Measurements from ENCODE around the gene LYST.
"Not testable (repeated sequence)": the region's sequence is repeated elsewhere in the genome, so short reads cannot be mapped to it uniquely, and the experiment has no call there.

Gene LYST

GRCh38 chr1:235857756-235858155 is 8.9 kb downstream of the LYST start:
- H3K36me3 ChIP-seq (ENCODE audit: control insufficient read depth, insufficient read depth, low read length) = no peaks in the 10 kb centered on the region
- no peaks in the 10 kb centered on the region for H3K4me1 ChIP-seq (ENCODE audit: control insufficient read depth, insufficient read depth, low read length)
- no peak overlapping the region for H3K9ac ChIP-seq (ENCODE audit: low read length)
- no peak overlapping the region for H3K4me3 ChIP-seq (ENCODE audit: low read depth, low read length)
- no peak overlapping the region for H3K27ac ChIP-seq (ENCODE audit: low read depth, low read length)
- H3K27me3 ChIP-seq (ENCODE audit: control insufficient read depth, insufficient read depth, low read length) = no peaks in the 10 kb centered on the region
- H3K9me3 ChIP-seq (ENCODE audit: control insufficient read depth, insufficient read depth, low read depth, low read length) = no peaks in the 10 kb centered on the region

GRCh38 chr1:235855811-235856429 is 10.8 kb downstream of the LYST start:
- H3K9ac ChIP-seq (ENCODE audit: low read length) = no peak overlapping the region
- H3K9me3 ChIP-seq (ENCODE audit: control insufficient read depth, insufficient read depth, low read depth, low read length) = no peaks in the 10 kb centered on the region
- no peaks in the 10 kb centered on the region for H3K36me3 ChIP-seq (ENCODE audit: control insufficient read depth, insufficient read depth, low read length)
- H3K27me3 ChIP-seq (ENCODE audit: control insufficient read depth, insufficient read depth, low read length) = no peaks in the 10 kb centered on the region
- no peak overlapping the region for H3K27ac ChIP-seq (ENCODE audit: low read depth, low read length)
- no peaks in the 10 kb centered on the region for H3K4me1 ChIP-seq (ENCODE audit: control insufficient read depth, insufficient read depth, low read length)
- H3K4me3 ChIP-seq (ENCODE audit: low read depth, low read length) = no peak overlapping the region

GRCh38 chr1:235854347-235854746 is 12.4 kb downstream of the LYST start:
- Histone ChIP-seq H3K4me3 (ENCODE audit: low read depth, low read length) (no peak overlapping the region), H3K36me3 (ENCODE audit: control insufficient read depth, insufficient read depth, low read length) (no peaks in the 10 kb centered on the region), H3K27me3 (ENCODE audit: control insufficient read depth, insufficient read depth, low read length) (no peaks in the 10 kb centered on the region), H3K27ac (ENCODE audit: low read depth, low read length) (no peak overlapping the region), H3K9ac (ENCODE audit: low read length) (no peak overlapping the region), H3K4me1 (ENCODE audit: control insufficient read depth, insufficient read depth, low read length) (no peaks in the 10 kb centered on the region), H3K9me3 (ENCODE audit: control insufficient read depth, insufficient read depth, low read depth, low read length) (no peaks in the 10 kb centered on the region)

GRCh38 chr1:235853653-235854052 is 13.1 kb downstream of the LYST start:
- Histone ChIP-seq H3K27ac (ENCODE audit: low read depth, low read length) (no peak overlapping the region), H3K36me3 (ENCODE audit: control insufficient read depth, insufficient read depth, low read length) (no peaks in the 10 kb centered on the region), H3K4me3 (ENCODE audit: low read depth, low read length) (no peak overlapping the region)

GRCh38 chr1:235852887-235853286 is 13.8 kb downstream of the LYST start:
- H3K4me3 ChIP-seq (ENCODE audit: low read depth, low read length) = no peak overlapping the region
- H3K4me1 ChIP-seq (ENCODE audit: control insufficient read depth, insufficient read depth, low read length) = no peaks in the 10 kb centered on the region
- H3K9me3 ChIP-seq (ENCODE audit: control insufficient read depth, insufficient read depth, low read depth, low read length) = no peaks in the 10 kb centered on the region
- H3K36me3 ChIP-seq (ENCODE audit: control insufficient read depth, insufficient read depth, low read length) = no peaks in the 10 kb centered on the region
- H3K9ac ChIP-seq (ENCODE audit: low read length) = no peak overlapping the region
- H3K27me3 ChIP-seq (ENCODE audit: control insufficient read depth, insufficient read depth, low read length) = no peaks in the 10 kb centered on the region
- H3K27ac ChIP-seq (ENCODE audit: low read depth, low read length) = no peak overlapping the region

More at GRCh38 chr1:235853653-235854052, 13.1 kb downstream of the LYST start:
- no peaks in the 10 kb centered on the region for H3K27me3 ChIP-seq (ENCODE audit: control insufficient read depth, insufficient read depth, low read length)
- no peak overlapping the region for H3K9ac ChIP-seq (ENCODE audit: low read length)
- no peaks in the 10 kb centered on the region for H3K9me3 ChIP-seq (ENCODE audit: control insufficient read depth, insufficient read depth, low read depth, low read length)
- no peaks in the 10 kb centered on the region for H3K4me1 ChIP-seq (ENCODE audit: control insufficient read depth, insufficient read depth, low read length)

- no peak overlapping the region for H3K27ac ChIP-seq (ENCODE audit: low read depth, low read length)
- no peaks in the 10 kb centered on the region for H3K4me1 ChIP-seq (ENCODE audit: control insufficient read depth, insufficient read depth, low read length)
- no peaks in the 10 kb centered on the region for H3K27me3 ChIP-seq (ENCODE audit: control insufficient read depth, insufficient read depth, low read length)
- H3K36me3 ChIP-seq (ENCODE audit: control insufficient read depth, insufficient read depth, low read length) = no peaks in the 10 kb centered on the region
- no peak overlapping the region for H3K9ac ChIP-seq (ENCODE audit: low read length)
- H3K9me3 ChIP-seq (ENCODE audit: control insufficient read depth, insufficient read depth, low read depth, low read length) = no peaks in the 10 kb centered on the region
- no peak overlapping the region for H3K4me3 ChIP-seq (ENCODE audit: low read depth, low read length)
These were observed 14.8 kb downstream of the LYST start for GRCh38 chr1:235851939-235852338.

GRCh38 chr1:235848251-235848650 is 18.5 kb downstream of the LYST start:
- not testable (repeated sequence) for H3K36me3 ChIP-seq (ENCODE audit: control insufficient read depth, insufficient read depth, low read length); H3K9me3 ChIP-seq (ENCODE audit: control insufficient read depth, insufficient read depth, low read depth, low read length); H3K27ac ChIP-seq (ENCODE audit: low read depth, low read length); H3K27me3 ChIP-seq (ENCODE audit: control insufficient read depth, insufficient read depth, low read length); H3K4me3 ChIP-seq (ENCODE audit: low read depth, low read length); H3K9ac ChIP-seq (ENCODE audit: low read length); H3K4me1 ChIP-seq (ENCODE audit: control insufficient read depth, insufficient read depth, low read length)

GRCh38 chr1:235845656-235846107 is 21.0 kb downstream of the LYST start:
- not testable (repeated sequence) for H3K9me3 ChIP-seq (ENCODE audit: control insufficient read depth, insufficient read depth, low read depth, low read length); H3K27me3 ChIP-seq (ENCODE audit: control insufficient read depth, insufficient read depth, low read length); H3K36me3 ChIP-seq (ENCODE audit: control insufficient read depth, insufficient read depth, low read length); H3K4me1 ChIP-seq (ENCODE audit: control insufficient read depth, insufficient read depth, low read length)
- Histone ChIP-seq H3K4me3 (ENCODE audit: low read depth, low read length) (peak overlapping the region; percentile 9; the same call in 1 of the 2 replicates), H3K9ac (ENCODE audit: low read length) (peak overlapping the region; percentile 57), H3K27ac (ENCODE audit: low read depth, low read length) (peak overlapping the region; percentile 14; the same call in 1 of the 2 replicates)

GRCh38 chr1:235844776-235845175 is 21.9 kb downstream of the LYST start:
- no peak overlapping the region for H3K4me3 ChIP-seq (ENCODE audit: low read depth, low read length)

GRCh38 chr1:235843461-235843961 is 23.2 kb downstream of the LYST start:
- peaks cover 6% of the 10 kb centered on the region for H3K4me1 ChIP-seq (ENCODE audit: control insufficient read depth, insufficient read depth, low read length)
- H3K4me3 ChIP-seq (ENCODE audit: low read depth, low read length) = no peak overlapping the region
- H3K27ac ChIP-seq (ENCODE audit: low read depth, low read length) = no peak overlapping the region

More at GRCh38 chr1:235844776-235845175, 21.9 kb downstream of the LYST start:
- Histone ChIP-seq H3K4me1 (ENCODE audit: control insufficient read depth, insufficient read depth, low read length) (peaks cover 6% of the 10 kb centered on the region), H3K36me3 (ENCODE audit: control insufficient read depth, insufficient read depth, low read length) (no peaks in the 10 kb centered on the region), H3K27me3 (ENCODE audit: control insufficient read depth, insufficient read depth, low read length) (no peaks in the 10 kb centered on the region), H3K9ac (ENCODE audit: low read length) (no peak overlapping the region), H3K27ac (ENCODE audit: low read depth, low read length) (no peak overlapping the region), H3K9me3 (ENCODE audit: control insufficient read depth, insufficient read depth, low read depth, low read length) (no peaks in the 10 kb centered on the region)

GRCh38 chr1:235841938-235842545 is 24.7 kb downstream of the LYST start:
- Histone ChIP-seq H3K4me3 (ENCODE audit: low read depth, low read length) (no peak overlapping the region), H3K4me1 (ENCODE audit: control insufficient read depth, insufficient read depth, low read length) (peaks cover 6% of the 10 kb centered on the region), H3K9me3 (ENCODE audit: control insufficient read depth, insufficient read depth, low read depth, low read length) (no peaks in the 10 kb centered on the region), H3K27ac (ENCODE audit: low read depth, low read length) (no peak overlapping the region), H3K9ac (ENCODE audit: low read length) (no peak overlapping the region), H3K36me3 (ENCODE audit: control insufficient read depth, insufficient read depth, low read length) (no peaks in the 10 kb centered on the region), H3K27me3 (ENCODE audit: control insufficient read depth, insufficient read depth, low read length) (no peaks in the 10 kb centered on the region)

More at GRCh38 chr1:235843461-235843961, 23.2 kb downstream of the LYST start:
- no peaks in the 10 kb centered on the region for H3K36me3 ChIP-seq (ENCODE audit: control insufficient read depth, insufficient read depth, low read length)
- no peaks in the 10 kb centered on the region for H3K27me3 ChIP-seq (ENCODE audit: control insufficient read depth, insufficient read depth, low read length)
- H3K9me3 ChIP-seq (ENCODE audit: control insufficient read depth, insufficient read depth, low read depth, low read length) = no peaks in the 10 kb centered on the region
- H3K9ac ChIP-seq (ENCODE audit: low read length) = no peak overlapping the region
